Motor neuron (in vitro differentiated cells): ENCODE data around the gene C4orf51. TPM values are rescaled to one million over a fixed set of nuclear protein-coding genes. Genes with fewer than 3 reads are reported as not detected.
"Not testable (repeated sequence)": the region's sequence is repeated elsewhere in the genome, so short reads cannot be mapped to it uniquely, and the experiment has no call there.

Experiments used
- ATAC-seq, 8 experiments: fragments of 200-7000 bp; cut with Tn5 transposase; replicated peaks in 6 of 8; 2 replicates each; pipeline ENCODE4 v1.8.0; 2021; ENCODE audit warnings: mild to moderate bottlenecking in 8 of 8, moderate library complexity in 8 of 8
- H3K27ac ChIP-seq, 2 donors: fragments of 250-450 bp; sonication (Bioruptor Pico); 2 replicates each; pipeline ENCODE4 v1.9.0; 2021; ENCODE audit warnings: antibody characterized with exemption in 2 of 2, mild to moderate bottlenecking in 2 of 2, moderate library complexity in 1 of 2
- H3K4me1 ChIP-seq, 2 donors: fragments of 250-450 bp; sonication (Bioruptor Pico); replicated peaks in 1 of 2; 2 replicates each; pipeline ENCODE4 v1.6.1; 2021; ENCODE audit warnings: antibody characterized with exemption in 2 of 2, mild to moderate bottlenecking in 2 of 2, moderate library complexity in 1 of 2
- H3K4me3 ChIP-seq, 5 donors: fragments of 250-450 bp; sonication (Bioruptor Pico); 2 replicates each; pipeline ENCODE4 v1.9.0; 2021; ENCODE audit warnings: antibody characterized with exemption in 5 of 5, mild to moderate bottlenecking in 5 of 5, moderate library complexity in 4 of 5
- WGBS, 10 experiments: fragments of 450-650 bp; shearing (Covaris generic); methylation state at CpG; one replicate each; pipeline ENCODE4 v1.0.0; 2022; 5-methylcytosine and 5-hydroxymethylcytosine counted together
- in situ Hi-C, 9 experiments: fragments of 400-800 bp; cut with MboI; loops; one replicate each; pipeline ENCODE4 v1.15.0; 2021; ENCODE audit warnings: low sequenced_read_pairs in 9 of 9, low pct_unique_long_range_greater_than_20kb in 2 of 9; ENCODE audit not compliant: unreplicated experiment in 9 of 9
- total RNA-seq, 8 experiments: library from RNA; unstranded; fragments of 300-600 nt; gene quantifications; 2 replicates each; pipeline versions ENCODE4 v1.2.3 to v1.2.4, GENCODE V29; 2022

C4orf51 gene
- not detected for total RNA-seq

DNA sequence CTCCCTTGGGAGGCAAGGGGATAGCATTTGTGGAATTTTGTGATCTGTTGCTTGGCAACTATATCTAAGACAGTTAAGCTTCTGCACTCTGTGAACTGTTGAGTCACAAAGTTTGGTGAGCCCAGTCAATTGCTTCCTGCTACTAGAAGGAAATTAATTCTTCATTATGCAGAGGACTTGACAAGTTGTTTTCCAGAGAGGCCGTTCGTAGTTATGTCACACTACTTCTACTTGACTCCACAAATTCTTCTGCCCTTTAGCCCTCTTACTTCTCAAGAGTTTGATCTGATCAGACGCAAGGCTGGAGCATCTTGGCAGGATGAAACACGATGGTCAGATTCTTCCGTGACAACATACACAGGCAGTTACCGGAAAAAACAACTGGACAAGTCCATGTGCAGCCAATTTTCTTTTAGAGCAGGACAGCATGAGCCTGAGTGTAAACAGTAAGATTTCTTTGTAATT is at the start of gene C4orf51:
TSS of gene C4orf51 (plus strand) at position 156 of the 465 bp plus-strand sequence. CDS start at position 214, 58 bp downstream.
- peak in 7 of 8 experiments; percentile 38 to 91 (median 64) for ATAC-seq
- in situ Hi-C loops, result no loop called here
- Histone ChIP-seq H3K4me3 (no peak within 1 kb of the TSS), H3K27ac (no peak within 1 kb of the TSS), H3K4me1 (peaks cover 0 to 8% of the 10 kb centered on the region in 2 donors)
- 20 to 75% (median 35%) methylated on average over 2 to 6 of the region's 6 CpGs; no CpG with 5 or more reads in 3 of the 10 experiments for WGBS, 10 experiments

DNA sequence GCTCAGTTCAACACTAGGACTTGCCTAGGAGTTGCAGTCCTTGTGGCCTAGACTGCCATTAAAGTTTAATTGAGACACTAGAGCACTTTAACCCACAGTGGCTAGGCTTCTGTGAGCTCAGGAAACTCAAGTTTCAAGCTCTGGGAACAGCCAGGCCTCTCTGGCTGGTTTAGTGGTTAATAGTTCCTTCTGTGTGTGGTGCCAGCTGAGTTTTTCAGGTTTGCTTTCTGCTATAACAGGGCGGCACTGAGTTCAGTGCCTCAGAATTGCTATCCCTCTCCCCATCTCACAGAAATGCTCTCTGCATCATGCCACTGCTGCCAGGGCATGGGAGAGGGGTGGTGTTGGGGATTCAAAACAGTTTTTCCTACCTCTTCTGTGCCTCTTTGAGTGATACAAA is 44.8 kb upstream of the C4orf51 start:
- WGBS, 10 experiments, result 57 to 100% (median 83%) methylated on average over 1 of the region's 1 CpG; no CpG with 5 or more reads in 7 of the 10 experiments

DNA sequence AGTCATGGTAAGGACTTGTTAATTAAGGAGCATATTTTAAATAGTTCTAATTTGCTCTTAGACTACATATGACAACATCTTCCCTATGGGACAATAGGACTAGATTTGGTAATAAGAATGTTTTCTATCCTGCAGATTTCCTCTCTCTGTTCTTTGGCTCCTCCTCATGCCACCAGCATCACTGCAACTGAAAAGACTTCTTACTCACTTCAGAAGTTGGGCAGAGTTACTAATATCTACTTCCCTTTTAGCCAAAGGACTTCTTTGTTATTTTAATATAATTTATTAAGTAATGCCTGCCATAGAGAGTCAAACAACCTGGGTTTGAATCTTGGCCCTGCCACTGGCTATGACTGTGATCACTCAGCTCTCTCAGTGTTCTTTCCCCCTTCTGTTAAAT is 44.3 kb upstream of the C4orf51 start:
- Histone ChIP-seq H3K27ac (no peak overlapping the region), H3K4me3 (no peak overlapping the region), H3K4me1 (no peaks in the 10 kb centered on the region)
- in situ Hi-C loops, result no loop called here
- no peak for ATAC-seq

More for the DNA sequence above, 44.8 kb upstream of the C4orf51 start:
- in situ Hi-C loops, result no loop called here
- Histone ChIP-seq H3K4me3 (no peak overlapping the region), H3K27ac (no peak overlapping the region), H3K4me1 (no peaks in the 10 kb centered on the region)
- no peak for ATAC-seq

DNA sequence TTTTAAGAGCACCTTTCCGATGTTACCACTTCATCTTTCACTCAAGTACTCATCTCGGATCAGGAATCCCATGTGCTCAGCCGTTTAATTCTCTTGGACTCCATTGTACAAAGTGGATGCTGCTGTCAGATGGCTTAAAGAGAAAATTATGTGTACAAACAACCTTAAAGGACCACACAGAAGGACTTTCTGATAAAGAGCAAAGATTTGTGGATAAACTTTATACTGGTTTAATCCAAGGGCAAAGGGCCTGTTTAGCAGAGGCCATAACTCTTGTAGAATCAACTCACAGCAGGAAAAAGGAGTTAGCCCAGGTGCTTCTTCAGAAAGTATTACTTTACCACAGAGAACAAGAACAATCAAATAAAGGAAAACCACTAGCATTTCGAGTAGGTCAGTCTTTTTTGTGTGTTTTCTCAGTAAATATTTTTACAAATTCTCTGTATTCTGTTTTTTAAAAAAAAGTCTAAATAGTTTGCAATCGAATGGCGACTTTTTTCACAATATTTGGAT is 40.7 kb upstream of the C4orf51 start:
- 79 to 93% (median 85%) methylated on average over 1 to 6 of the region's 6 CpGs for WGBS, 10 experiments
- in situ Hi-C loops, result no loop called here
- ATAC-seq, result no peak
- Histone ChIP-seq H3K27ac (no peak overlapping the region), H3K4me3 (no peak overlapping the region), H3K4me1 (no peaks in the 10 kb centered on the region)

DNA sequence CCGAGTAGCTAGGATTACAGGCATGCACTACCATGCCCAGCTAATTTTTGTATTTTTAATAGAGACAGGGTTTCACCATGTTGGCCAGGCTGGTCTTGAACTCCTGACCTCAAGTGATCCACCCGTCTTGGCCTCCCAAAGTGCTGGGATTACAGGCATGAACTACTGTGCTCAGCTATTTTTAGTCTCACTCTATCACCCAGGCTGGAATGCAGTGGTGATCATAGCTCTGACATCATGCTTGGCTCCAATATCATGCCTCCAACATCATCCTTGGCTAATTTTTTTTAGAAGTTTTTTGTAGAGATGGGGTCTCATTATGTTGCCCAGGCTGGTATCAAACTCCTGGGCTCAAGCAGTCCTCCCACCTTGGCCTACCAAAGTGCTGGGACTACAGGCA is 39.7 kb upstream of the C4orf51 start:
- WGBS, 10 experiments, result 50 to 89% (median 84%) methylated on average over 1 of the region's 2 CpGs; no CpG with 5 or more reads in 6 of the 10 experiments
- in situ Hi-C loops, H3K4me3 ChIP-seq, H3K27ac ChIP-seq, H3K4me1 ChIP-seq: not testable (repeated sequence)
- peak in 4 of 8 experiments; percentile 38 to 74 (median 54) for ATAC-seq

DNA sequence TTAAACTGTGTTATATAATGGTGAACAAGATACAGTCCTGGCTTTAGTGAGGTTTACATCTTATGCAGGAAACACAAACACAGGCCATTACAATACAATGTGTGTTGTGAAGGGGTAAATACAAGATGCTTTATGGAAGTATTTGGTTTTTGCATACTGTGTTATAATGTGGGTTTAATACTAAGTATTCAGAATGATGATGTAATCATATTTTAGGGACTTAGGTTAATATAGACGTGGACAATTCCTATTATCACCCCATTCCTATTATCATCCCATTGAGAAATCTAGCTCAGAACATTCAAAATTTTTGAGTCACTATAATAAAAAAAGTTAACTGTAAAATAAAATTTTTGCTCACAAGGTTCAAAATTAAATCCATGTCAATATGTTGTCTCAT is 36.7 kb upstream of the C4orf51 start:
- 0 to 100% (median 40%) methylated on average over 1 of the region's 1 CpG; no CpG with 5 or more reads in 5 of the 10 experiments for WGBS, 10 experiments
- in situ Hi-C loops, result no loop called here
- H3K4me1 ChIP-seq, result no peaks in the 10 kb centered on the region
- ATAC-seq, result no peak
- no peak overlapping the region for H3K4me3 ChIP-seq
- H3K27ac ChIP-seq, result no peak overlapping the region

DNA sequence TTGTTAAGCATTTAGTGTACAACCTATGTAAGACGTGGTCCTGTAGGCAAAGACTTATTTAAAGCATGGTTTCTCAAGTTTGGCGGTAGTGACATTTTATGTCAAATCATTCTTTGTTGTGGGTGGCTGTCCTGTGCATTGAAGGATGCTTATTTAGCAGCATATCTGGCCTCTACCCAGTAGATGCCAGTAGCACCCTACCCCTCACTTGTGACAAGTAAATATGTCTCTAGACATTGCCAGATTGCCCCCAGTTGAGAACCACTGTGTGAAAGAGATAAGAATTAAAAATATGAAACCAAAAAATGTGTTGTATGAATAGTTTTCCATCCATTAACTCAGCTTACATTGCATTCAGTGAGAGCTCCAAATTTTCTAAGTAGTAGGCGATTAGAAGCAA is 35.2 kb upstream of the C4orf51 start:
- in situ Hi-C loops, result no loop called here
- 40 to 100% (median 96%) methylated on average over 1 to 3 of the region's 3 CpGs; no CpG with 5 or more reads in 2 of the 10 experiments for WGBS, 10 experiments
- H3K4me1 ChIP-seq, result no peaks in the 10 kb centered on the region
- no peak overlapping the region for H3K27ac ChIP-seq
- H3K4me3 ChIP-seq, result no peak overlapping the region
- no peak for ATAC-seq

DNA sequence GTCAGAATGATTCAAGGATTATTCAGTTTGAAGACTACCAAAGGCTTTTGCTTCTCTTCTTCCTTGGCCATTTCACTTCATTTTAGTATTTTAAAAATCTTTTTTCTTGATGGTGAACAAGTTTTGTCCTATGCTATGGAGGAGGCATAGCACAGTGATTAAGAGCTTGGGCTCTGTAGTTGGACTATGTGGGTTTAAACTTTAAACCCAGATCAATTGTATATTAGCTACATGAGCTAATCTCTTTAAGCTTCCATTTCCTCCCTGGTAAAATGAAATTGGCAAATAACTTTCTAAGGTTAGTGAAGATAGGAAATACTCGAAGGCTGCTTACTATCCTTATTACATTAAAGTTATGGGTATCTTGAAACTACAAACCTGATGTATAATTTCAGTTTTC is 23.8 kb upstream of the C4orf51 start:
- no peak overlapping the region for H3K27ac ChIP-seq
- no peak overlapping the region for H3K4me3 ChIP-seq
- in situ Hi-C loops, result no loop called here
- ATAC-seq, result no peak
- WGBS, 10 experiments, result 67 to 100% (median 94%) methylated on average over 1 of the region's 1 CpG; no CpG with 5 or more reads in 2 of the 10 experiments
- H3K4me1 ChIP-seq, result no peaks in the 10 kb centered on the region

DNA sequence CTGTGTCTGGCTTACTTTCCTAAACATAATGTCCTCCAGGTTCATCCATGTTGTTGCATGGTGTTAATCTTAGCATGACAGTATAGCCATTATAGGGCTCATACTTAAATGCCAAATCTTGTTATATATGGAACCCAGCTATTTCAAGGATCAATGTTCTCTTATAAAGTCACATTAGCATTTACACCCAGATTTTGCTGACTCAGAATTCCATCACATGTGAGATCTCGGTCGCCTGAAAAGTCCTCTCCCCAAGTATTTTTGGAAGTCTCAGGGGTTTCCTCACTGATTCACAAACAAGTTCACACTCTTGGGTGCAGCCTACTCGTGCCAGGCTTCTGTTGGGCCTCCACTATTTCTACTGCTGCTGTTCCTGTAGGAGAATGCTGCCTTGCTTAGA is 19.9 kb upstream of the C4orf51 start:
- 67 to 100% (median 88%) methylated on average over 2 to 3 of the region's 3 CpGs; no CpG with 5 or more reads in 1 of the 10 experiments for WGBS, 10 experiments
- in situ Hi-C loops, result no loop called here
- no peak for ATAC-seq
- no peaks in the 10 kb centered on the region for H3K4me1 ChIP-seq
- no peak overlapping the region for H3K27ac ChIP-seq
- no peak overlapping the region for H3K4me3 ChIP-seq

DNA sequence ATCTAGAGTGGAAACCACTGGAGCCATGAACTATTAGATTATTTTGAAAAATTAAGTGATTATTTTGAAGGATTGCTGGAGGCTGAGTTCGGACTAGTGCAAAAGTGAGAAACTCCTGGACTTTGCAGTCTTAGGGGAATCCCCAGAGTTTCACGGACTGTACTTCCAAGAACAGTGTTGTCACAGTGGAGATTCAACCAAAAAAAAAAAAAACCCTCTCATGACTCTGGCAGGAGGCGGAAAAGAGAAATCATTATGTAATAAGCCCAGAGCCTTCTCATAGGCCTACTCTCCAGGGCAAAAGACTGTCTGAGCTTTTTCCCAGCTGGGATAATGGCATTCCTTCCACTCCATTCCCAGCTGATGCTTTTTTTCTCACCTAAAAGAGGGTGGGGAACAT is 16.8 kb upstream of the C4orf51 start:
- in situ Hi-C loops, result no loop called here
- no peak overlapping the region for H3K27ac ChIP-seq
- 66 to 100% (median 81%) methylated on average over 1 to 3 of the region's 3 CpGs; no CpG with 5 or more reads in 4 of the 10 experiments for WGBS, 10 experiments
- ATAC-seq, result no peak
- no peaks in the 10 kb centered on the region for H3K4me1 ChIP-seq
- H3K4me3 ChIP-seq, result no peak overlapping the region

DNA sequence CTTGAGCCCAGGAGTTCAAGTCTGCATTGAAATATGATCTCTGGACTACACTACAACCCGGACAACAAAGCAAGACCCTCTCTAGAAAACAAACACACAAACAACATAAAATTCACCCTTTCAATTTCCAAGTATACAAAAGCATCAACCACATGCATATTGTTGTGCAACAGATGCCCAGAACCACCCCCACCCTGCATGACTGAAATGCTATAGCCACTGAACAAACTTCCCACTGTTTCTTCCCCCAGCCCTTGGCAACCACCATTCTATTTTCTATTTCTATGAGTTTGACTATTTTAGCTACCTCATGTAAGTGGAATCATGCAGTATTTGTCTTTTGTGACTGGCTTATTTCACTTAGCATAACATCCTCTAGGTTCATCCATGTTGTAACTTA is 14.2 kb upstream of the C4orf51 start:
- H3K4me1 ChIP-seq, result peaks cover 0 to 3% of the 10 kb centered on the region in 2 donors
- no peak overlapping the region for H3K4me3 ChIP-seq
- ATAC-seq, result peak in 3 of 8 experiments; percentile 54 to 60 (median 55)
- no peak overlapping the region for H3K27ac ChIP-seq
- 75 to 100% methylated on average over 1 of the region's 1 CpG; no CpG with 5 or more reads in 8 of the 10 experiments for WGBS, 10 experiments
- in situ Hi-C loops, result no loop called here

DNA sequence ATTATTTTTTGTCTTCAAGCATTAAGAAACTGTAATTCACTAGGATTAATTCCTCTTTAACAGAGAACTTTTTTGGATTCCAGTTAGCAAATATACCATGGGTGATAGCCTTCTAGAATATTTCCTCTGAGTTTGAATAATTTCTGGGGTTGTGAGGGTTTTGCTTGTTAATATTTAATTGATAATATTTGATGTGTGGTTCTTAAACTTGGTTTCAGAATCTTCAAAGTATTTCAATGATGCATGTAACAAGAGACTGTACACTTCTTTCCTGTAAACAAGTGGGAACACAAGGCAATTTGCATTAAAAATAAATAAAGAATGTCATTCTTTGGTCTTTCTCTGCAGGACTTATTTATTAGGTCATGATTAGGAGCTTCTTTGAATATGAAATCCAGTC is 9.5 kb upstream of the C4orf51 start:
- in situ Hi-C loops, result no loop called here
- Histone ChIP-seq H3K27ac (no peak overlapping the region), H3K4me1 (peaks cover 0 to 3% of the 10 kb centered on the region in 2 donors), H3K4me3 (no peak overlapping the region)
- ATAC-seq, result peak in 1 of 8 experiments; percentile 41

DNA sequence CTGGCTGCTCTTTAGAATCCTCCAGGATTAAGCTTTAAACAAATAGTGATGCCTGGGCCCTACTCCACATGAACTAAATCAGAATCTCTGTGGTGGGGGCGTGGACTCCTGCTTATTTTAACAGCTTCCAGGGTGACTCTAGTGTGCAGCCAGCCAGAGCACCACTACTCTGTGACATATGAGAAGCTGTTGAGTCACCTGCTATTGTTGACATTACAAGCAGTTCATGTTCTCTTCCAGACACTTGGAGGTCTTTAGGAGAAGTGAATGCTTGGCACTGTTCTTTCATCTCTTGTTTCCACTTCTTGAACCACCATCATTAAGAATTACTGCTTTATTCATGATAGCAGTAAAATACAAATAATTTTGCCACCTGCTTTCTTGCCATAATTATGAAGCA is 426 bp upstream of the C4orf51 start:
- in situ Hi-C loops, result no loop called here
- H3K27ac ChIP-seq, result no peak overlapping the region
- H3K4me1 ChIP-seq, result peaks cover 0 to 8% of the 10 kb centered on the region in 2 donors
- H3K4me3 ChIP-seq, result no peak overlapping the region
- WGBS, 10 experiments, result 0 to 80% (median 29%) methylated on average over 1 of the region's 1 CpG; no CpG with 5 or more reads in 3 of the 10 experiments
- ATAC-seq, result peak; percentile 51 to 98 (median 82)

DNA sequence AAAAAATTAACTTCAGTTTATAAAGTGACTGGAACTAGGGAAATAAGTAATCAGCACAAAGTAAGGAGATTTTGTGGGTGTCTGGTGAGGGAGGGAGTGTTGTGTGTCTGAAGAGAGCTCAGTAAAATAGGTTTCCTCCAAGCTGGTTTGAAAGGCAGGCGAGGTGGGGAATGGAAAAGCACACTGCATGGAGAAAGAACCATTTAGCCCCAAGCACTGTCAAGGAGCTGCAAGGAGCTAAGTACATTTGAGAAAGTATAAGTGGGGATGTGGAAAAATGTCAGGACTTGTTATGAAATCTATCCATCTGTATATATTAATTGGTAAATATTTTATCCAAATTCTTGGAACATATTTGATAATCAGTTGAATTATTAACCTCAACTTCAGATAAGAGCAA is 956 bp downstream of the C4orf51 start:
- no peak for ATAC-seq
- WGBS, 10 experiments, result 33 to 100% (median 89%) methylated on average over 1 of the region's 1 CpG; no CpG with 5 or more reads in 1 of the 10 experiments
- H3K4me1 ChIP-seq, result peaks cover 0 to 8% of the 10 kb centered on the region in 2 donors

More for the DNA sequence above, 956 bp downstream of the C4orf51 start:
- Histone ChIP-seq H3K4me3 (no peak overlapping the region), H3K27ac (no peak overlapping the region)
- in situ Hi-C loops, result no loop called here
